ENCODE data around the gene ABLIM1.

- TF ChIP-seq CTCF (IDR thresholded peaks at IDR 0.05 in 4 of 5, conservative IDR thresholded peaks at IDR 0.05 in 1 of 5) (no peak), POLR2A (IDR thresholded peaks at IDR 0.05) (no peak)
Observed at GRCh38 chr10:114561008-114561523, 97.0 kb downstream of the ABLIM1 start.
